NB4 (cell line): ENCODE results near the gene CAMKMT.

Source experiments
- CTCF ChIP-seq: IDR thresholded peaks from one replicate; pipeline ENCODE4 v1.5.1; 2012; ENCODE audit warnings: low read depth, low read length
- MAX ChIP-seq: IDR thresholded peaks from 2 replicates; pipeline ENCODE4 v1.6.1; 2011; ENCODE audit warnings: low read depth, low read length
- POLR2A ChIP-seq: IDR thresholded peaks from 2 replicates; pipeline ENCODE4 v1.6.1; 2011; ENCODE audit warnings: mild to moderate bottlenecking; ENCODE audit not compliant: insufficient read length; ENCODE audit errors: extremely low read depth

DNA sequence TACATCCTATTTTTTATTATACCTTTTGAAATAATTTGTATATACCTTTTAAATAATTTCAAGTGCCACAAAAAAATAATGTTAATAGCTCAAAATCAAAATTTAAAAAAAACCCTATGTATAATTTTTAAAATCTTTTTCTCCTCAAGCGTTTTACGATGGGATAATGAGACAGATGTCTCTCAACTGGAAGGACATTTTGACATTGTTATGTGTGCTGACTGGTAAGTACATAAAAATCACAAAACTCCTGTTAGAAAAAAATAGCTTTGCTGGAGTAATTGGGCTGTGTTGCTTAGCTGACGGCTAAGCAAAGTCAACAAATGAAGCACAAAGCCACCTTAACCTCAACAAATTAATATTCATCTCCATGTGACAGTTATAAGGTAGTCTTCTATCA lies 381.7 kb downstream of the CAMKMT start:
- no peak for TF ChIP-seq CTCF
- TF ChIP-seq POLR2A = no peak
- no peak for TF ChIP-seq MAX
